Gastrocnemius medialis (tissue), 4 donors: Measurements from ENCODE around the gene MT1E.

Source experiments
- POLR2A ChIP-seq, 2 donors: fragments of 450-650 bp; IDR thresholded peaks; one replicate each; pipeline ENCODE4 v1.6.1; 2017; ENCODE audit warnings: antibody characterized with exemption in 2 of 2, mild to moderate bottlenecking in 2 of 2, moderate library complexity in 2 of 2
- TF ChIP-seq, protein P1 (sequence below), 5 experiments: fragments of 450-650 bp in 3 of 5; fragments of 200-600 bp in 2 of 5; sonication (generic) in 2 of 5; IDR thresholded peaks in 4 of 5; conservative IDR thresholded peaks in 1 of 5; 1 replicate in 4 of 5; 2 replicates in 1 of 5; pipeline ENCODE4 v1.5.1; 2016 to 2019; ENCODE audit warnings: antibody characterized with exemption in 5 of 5, mild to moderate bottlenecking in 3 of 5, moderate library complexity in 3 of 5

DNA sequence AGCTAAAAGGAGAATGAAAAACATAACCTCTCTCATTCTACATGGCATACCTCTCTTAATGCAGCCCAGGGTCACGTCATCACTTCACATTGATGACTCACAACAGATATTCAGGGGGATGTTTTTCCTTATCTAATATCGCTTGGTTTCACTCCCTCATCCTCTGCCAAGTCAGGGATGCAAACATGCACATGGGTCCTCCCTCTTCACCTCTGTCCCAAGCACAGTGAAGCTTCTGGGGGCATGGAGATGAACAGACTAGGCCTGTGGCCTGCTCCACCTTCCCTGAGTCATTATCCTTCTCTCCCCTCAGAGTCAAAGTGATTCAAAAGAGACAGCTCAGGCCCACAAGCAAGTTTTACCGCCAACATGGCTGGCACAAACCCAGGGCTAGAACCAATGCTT lies 19.5 kb upstream of the MT1E start:
- no peak for TF ChIP-seq POLR2A (IDR thresholded peaks at IDR 0.05)
- TF ChIP-seq, protein P1, sequence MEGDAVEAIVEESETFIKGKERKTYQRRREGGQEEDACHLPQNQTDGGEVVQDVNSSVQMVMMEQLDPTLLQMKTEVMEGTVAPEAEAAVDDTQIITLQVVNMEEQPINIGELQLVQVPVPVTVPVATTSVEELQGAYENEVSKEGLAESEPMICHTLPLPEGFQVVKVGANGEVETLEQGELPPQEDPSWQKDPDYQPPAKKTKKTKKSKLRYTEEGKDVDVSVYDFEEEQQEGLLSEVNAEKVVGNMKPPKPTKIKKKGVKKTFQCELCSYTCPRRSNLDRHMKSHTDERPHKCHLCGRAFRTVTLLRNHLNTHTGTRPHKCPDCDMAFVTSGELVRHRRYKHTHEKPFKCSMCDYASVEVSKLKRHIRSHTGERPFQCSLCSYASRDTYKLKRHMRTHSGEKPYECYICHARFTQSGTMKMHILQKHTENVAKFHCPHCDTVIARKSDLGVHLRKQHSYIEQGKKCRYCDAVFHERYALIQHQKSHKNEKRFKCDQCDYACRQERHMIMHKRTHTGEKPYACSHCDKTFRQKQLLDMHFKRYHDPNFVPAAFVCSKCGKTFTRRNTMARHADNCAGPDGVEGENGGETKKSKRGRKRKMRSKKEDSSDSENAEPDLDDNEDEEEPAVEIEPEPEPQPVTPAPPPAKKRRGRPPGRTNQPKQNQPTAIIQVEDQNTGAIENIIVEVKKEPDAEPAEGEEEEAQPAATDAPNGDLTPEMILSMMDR (IDR thresholded peaks at IDR 0.05 in 4 of 5, conservative IDR thresholded peaks at IDR 0.05 in 1 of 5) = no peak
